HG03342 (cell line): ENCODE results near the gene RASD1.

ENCODE experiments used
- ATAC-seq: cut with Tn5 transposase; IDR thresholded peaks from one replicate; pipeline ENCODE4 v1.9.1; 2021; ENCODE audit warnings: mild to moderate bottlenecking, moderate library complexity; ENCODE audit not compliant: unreplicated experiment

The RASD1 gene

GRCh38 chr17:17448076-17448475, 48.1 kb downstream of the RASD1 start:
- ATAC-seq = no peak

GRCh38 chr17:17447264-17447663, 48.9 kb downstream of the RASD1 start:
- ATAC-seq = no peak

GRCh38 chr17:17446666-17447155, 49.5 kb downstream of the RASD1 start:
- no peak for ATAC-seq

- ATAC-seq = no peak
Measured at GRCh38 chr17:17445925-17446665, 50.1 kb downstream of the RASD1 start.

- ATAC-seq = no peak
Measured at GRCh38 chr17:17445296-17445924, 50.8 kb downstream of the RASD1 start.
